HG02885 (cell line): ENCODE results near the gene PACSIN3.
A peak's percentile ranks its signal among the peaks of the same experiment; 100 is the strongest.
"Not testable (repeated sequence)": the region's sequence is repeated elsewhere in the genome, so short reads cannot be mapped to it uniquely, and the experiment has no call there.

ENCODE experiments used
- ATAC-seq: cut with Tn5 transposase; IDR thresholded peaks from one replicate; pipeline ENCODE4 v1.9.1; 2021; ENCODE audit warnings: mild to moderate bottlenecking; ENCODE audit not compliant: unreplicated experiment, poor library complexity

The PACSIN3 gene

DNA sequence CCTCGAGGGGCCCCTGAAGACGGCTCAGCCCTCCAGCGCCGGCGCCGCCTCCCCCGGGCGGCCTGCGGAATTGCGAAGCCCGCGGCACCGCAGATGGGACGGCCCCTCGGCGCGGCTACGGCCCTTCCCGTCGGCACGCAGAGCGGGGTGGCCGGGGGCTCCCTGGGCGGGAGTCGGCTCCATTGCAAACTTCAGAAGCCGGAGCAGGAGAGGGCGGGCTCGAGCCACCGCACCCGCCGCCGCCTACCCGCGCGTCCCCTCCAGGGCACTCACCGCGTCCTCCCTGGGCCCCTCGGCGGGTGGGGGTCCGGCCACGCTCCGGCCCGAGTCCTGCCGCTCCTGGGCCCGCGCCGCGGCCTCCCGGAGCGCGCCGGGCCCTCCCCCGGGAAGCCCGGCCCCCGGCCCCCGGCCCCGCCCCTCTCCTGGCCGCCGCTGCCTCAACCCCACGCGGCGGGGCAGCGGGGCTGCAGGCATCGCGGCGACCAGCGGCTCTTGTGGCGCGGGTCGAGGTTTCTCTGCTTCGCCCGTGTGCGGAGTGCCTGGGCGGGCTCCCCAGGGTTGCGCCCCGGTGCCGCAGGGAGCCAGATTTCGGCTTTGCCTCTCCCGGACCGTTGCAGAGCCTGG lies at the start of gene PACSIN3:
PACSIN3 (minus strand) TSS at position 359 of the 624 bp plus-strand sequence. CDS start 3,707 bp downstream, outside the sequence.
- ATAC-seq, result peak; percentile 66

- ATAC-seq, result no peak
Measured at GRCh38 chr11:47235163-47235562, 48.9 kb upstream of the PACSIN3 start.

DNA sequence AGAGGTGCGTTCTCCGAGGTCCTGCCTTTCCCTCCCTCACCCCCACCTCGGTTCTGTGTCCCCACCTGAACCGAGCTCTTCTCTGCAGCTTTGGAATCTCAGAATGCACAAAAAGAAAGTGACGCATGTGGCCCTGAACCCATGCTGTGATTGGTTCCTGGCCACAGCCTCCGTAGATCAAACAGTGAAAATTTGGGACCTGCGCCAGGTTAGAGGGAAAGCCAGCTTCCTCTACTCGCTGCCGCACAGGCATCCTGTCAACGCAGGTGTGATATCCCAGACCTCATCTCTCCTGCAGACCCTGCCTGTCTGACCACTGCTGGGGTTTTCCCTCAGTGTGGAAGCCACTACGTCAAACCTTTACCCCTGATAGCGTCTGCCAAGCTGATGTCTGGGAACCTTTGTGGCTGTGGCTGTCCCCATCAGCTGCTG lies 48.5 kb upstream of the PACSIN3 start:
- ATAC-seq, result no peak

- no peak for ATAC-seq
Measured at GRCh38 chr11:47233989-47234668, 47.9 kb upstream of the PACSIN3 start.

DNA sequence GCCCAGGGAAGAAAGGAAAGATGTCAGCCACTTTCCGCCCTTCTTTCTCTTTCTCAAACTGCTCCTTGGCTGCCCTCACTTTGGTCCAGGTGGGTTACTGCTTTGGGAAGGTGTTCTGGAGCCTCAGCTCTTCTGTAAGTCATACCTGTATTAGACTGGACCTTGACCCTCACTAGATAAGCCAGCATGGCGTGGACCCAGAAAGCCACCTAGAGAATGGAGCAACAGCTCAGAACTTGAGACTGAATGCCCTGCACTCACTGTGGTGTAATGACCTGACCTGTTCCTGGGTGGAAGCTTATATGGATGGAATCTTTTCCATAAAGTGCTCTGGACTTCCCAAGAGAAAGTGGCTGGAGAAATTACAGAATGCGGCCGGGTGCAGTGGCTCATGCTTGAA lies 46.8 kb upstream of the PACSIN3 start:
- no peak for ATAC-seq

GRCh38 chr11:47229161-47229560 lies 42.9 kb upstream of the PACSIN3 start:
- ATAC-seq, result no peak

- ATAC-seq, result peak; percentile 73
Measured at GRCh38 chr11:47225552-47226400, 39.5 kb upstream of the PACSIN3 start.

DNA sequence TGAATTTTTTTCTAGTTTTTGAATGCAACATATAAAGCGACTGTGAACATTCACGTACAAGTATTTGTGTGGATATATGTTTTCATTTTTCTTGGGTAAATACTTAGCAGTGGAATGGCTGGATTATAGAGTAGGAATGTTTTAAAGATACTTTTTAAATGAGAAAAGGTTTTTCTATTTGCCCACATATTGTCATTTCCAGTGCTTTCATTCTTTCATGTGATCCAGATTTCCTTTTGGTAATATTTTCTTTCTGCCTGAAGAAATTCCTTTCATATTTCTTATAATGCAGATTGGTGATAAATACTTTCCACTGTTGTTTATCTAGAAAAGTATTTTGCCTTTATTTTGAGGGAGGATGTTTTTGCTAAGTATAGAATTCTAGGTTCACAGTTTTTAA lies 36.5 kb upstream of the PACSIN3 start:
- ATAC-seq, result no peak

- ATAC-seq, result no peak
Measured at GRCh38 chr11:47220401-47220821, 34.2 kb upstream of the PACSIN3 start.

- ATAC-seq, result peak; percentile 29
Measured at GRCh38 chr11:47216121-47216798, 30.0 kb upstream of the PACSIN3 start.

GRCh38 chr11:47215366-47215910 lies 29.2 kb upstream of the PACSIN3 start:
- ATAC-seq, result no peak

DNA sequence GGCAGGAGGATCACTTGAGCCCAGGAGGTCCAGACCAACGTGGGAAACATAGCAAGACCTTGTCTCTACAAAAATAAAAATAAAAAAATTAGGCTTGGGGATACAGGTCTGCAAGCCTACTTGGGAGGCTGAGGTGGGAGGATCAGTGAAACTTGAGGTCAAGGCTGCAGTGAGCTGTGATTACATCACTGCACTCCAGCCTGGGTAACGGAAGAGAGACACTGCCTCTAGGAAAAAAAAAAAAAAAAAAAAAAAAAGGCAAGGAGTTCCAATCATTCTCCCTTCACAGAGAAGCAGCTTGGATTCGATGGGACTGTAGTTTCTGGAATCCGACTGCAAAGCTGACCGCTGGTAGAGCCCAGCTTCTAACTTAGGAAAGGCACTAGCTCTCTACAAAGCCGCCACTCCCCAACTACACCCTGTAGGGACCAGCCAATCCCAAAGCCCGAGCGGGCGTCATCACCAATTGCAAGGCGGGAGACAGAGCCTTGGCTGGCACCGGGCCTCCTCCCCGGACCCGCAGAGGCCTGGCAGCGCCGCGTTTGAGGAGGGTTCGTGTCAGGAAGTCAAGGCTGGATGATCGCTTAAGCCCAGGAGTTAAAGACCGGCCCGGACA lies 27.8 kb upstream of the PACSIN3 start:
- ATAC-seq, result peak; percentile 41

DNA sequence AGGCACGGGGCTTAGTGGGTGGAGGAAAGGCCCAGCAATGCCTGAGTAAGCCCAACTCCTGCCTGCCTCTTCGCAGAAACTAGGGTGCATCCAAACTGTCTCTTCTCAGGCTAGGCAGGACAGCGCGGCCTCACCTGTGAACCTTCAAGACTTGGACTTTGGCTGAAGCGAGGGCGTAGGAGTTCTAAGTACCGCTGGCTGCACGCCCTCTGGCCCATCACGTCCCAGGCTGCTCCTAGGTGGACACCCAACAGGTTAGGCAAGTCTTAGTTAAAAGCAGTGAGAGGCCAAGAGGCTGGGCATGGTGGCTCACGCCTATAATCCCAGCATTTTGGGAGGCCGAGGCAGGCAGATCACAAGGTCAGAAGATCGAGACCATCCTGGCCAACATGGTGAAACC lies 26.7 kb upstream of the PACSIN3 start:
- ATAC-seq, result no peak

DNA sequence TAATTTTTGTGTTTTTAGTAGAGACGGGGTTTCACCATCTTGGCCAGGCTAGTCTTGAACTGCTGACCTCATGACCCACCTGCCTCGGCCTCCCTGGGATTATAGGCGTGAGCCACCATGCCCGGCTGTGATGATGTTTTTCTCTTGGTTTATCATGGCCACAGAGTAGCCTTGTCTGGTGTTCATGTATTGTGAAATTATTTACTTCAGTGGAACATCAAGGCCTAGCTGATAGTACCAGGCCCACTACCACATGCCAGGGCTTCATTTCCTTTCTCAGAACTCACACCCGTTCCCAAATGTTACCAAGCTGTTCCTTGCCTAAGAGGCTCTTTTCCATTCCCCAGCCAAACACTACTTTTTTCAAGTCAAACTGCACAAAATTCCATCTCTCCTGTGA lies 22.4 kb upstream of the PACSIN3 start:
- no peak for ATAC-seq

DNA sequence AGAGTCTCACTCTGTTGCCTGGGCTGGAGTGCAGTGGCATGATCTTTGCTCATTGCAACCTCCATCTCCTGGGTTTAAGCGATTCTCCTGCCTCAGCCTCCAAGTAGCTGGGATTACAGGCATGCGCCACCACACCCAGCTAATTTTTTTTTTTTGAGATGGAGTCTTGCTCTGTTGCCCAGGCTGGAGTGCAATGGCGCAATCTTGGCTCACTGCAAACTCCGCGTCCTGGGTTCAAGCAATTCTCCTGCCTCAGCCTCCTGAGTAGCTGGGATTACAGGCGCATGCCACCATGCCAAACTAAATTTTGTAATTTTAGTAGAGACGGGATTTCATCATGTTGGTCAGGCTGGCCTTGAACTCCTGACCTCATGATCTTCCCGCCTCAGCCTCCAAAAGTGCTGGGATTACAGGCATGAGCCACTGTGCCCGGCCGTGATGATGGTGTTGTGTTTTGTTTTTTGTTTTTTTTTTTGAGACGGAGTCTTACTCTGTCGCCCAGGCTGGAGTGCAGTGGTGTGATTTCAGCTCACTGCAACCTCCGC lies 21.8 kb upstream of the PACSIN3 start:
- ATAC-seq, result not testable (repeated sequence)

GRCh38 chr11:47207459-47207858 lies 21.2 kb upstream of the PACSIN3 start:
- ATAC-seq, result no peak

GRCh38 chr11:47206577-47206976 lies 20.3 kb upstream of the PACSIN3 start:
- ATAC-seq, result not testable (repeated sequence)

GRCh38 chr11:47204637-47204989 lies 18.4 kb upstream of the PACSIN3 start:
- no peak for ATAC-seq

- ATAC-seq, result no peak
Measured at GRCh38 chr11:47202576-47202975, 16.3 kb upstream of the PACSIN3 start.

DNA sequence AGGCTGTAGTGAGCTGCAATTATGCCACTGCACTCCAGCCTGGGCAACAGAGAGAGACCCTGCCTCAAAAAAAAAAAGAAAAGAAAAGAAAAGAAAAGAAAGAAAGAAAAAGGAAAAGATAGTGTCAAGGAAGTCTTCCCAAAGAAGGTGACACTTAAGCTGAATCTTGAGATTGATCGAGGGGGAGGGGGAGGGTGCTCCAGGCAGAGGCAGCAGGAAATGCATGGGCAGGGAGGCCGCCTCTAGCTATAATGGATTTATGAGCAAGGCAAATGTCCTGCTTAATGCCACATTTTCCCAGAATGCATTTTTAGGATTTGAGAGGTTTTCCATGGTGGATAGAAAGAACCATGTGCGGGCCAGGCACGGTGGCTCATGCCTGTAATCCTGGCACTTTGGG lies 14.8 kb upstream of the PACSIN3 start:
- ATAC-seq, result no peak
